Caco-2 (cell line): ENCODE results near the gene TDRKH. TPM values are rescaled to one million over a fixed set of nuclear protein-coding genes. Genes with fewer than 3 reads are reported as not detected.
A peak's percentile ranks its signal among the peaks of the same experiment; 100 is the strongest.

Experiments
- BruUV-seq: library from RNA; stranded (reverse); fragments of 400-500 nt; replicated peaks from 2 replicates; lab custom pipeline; 2021; lab: Mats Ljungman, UMichigan
- CTCF ChIA-PET: fragments of 300-600 bp; sonication (Branson Sonifier 250); formaldehyde crosslinking; loops from one replicate; lab custom pipeline; 2022; ENCODE audit warnings: antibody characterized with exemption; lab: Charles Lee
- POLR2A ChIA-PET: fragments of 300-600 bp; sonication (Branson Sonifier 250); formaldehyde crosslinking; loops from one replicate; lab custom pipeline; 2022; ENCODE audit warnings: antibody characterized with exemption; lab: Charles Lee
- DNase-seq, 2 experiments: peaks; one replicate each; pipeline versions ENCODE4 v3.0.0 to v3.0.0-alpha.2; 2020 to 2022
- H3K27me3 ChIP-seq: replicated peaks from 2 replicates; pipeline ENCODE4 v1.6.0; 2011; ENCODE audit warnings: low read length; ENCODE audit not compliant: control insufficient read depth, insufficient read depth
- H3K36me3 ChIP-seq: 2 replicates; pipeline ENCODE4 v1.5.1; 2011; ENCODE audit warnings: low read length; ENCODE audit not compliant: control insufficient read depth, insufficient read depth
- H3K4me1 ChIP-seq: fragments of 250-450 bp; sonication (Bioruptor Pico); 2 replicates; pipeline ENCODE4 v1.5.1; 2020; ENCODE audit warnings: mild to moderate bottlenecking
- H3K4me3 ChIP-seq: 2 replicates; pipeline ENCODE4 v1.5.1; 2011; ENCODE audit warnings: low read depth, mild to moderate bottlenecking, control low read depth, low read length
- H3K9me3 ChIP-seq: fragments of 250-450 bp; sonication (Bioruptor Pico); 2 replicates; pipeline ENCODE4 v1.5.1; 2020; ENCODE audit warnings: mild to moderate bottlenecking, moderate library complexity
- H3K27ac Mint-ChIP-seq: one replicate; pipeline ENCODE4 v1.8.0; 2022; ENCODE audit warnings: mixed read lengths; ENCODE audit not compliant: unreplicated experiment
- H3K27me3 Mint-ChIP-seq: one replicate; pipeline ENCODE4 v1.8.0; 2022; ENCODE audit warnings: mixed read lengths; ENCODE audit not compliant: insufficient read depth, unreplicated experiment
- H3K36me3 Mint-ChIP-seq: one replicate; pipeline ENCODE4 v1.8.0; 2022; ENCODE audit warnings: mild to moderate bottlenecking, mixed read lengths; ENCODE audit not compliant: insufficient read depth, unreplicated experiment
- H3K4me1 Mint-ChIP-seq: one replicate; pipeline ENCODE4 v1.8.0; 2022; ENCODE audit warnings: low read depth, mixed read lengths; ENCODE audit not compliant: unreplicated experiment
- H3K4me3 Mint-ChIP-seq: one replicate; pipeline ENCODE4 v1.8.0; 2022; ENCODE audit warnings: mild to moderate bottlenecking, moderate library complexity, mixed read lengths; ENCODE audit not compliant: unreplicated experiment
- H3K9me3 Mint-ChIP-seq: one replicate; pipeline ENCODE4 v1.8.0; 2022; ENCODE audit warnings: mixed read lengths; ENCODE audit not compliant: unreplicated experiment
- intact Hi-C: fragments of 100-400 bp; cut with micrococcal nuclease; formaldehyde crosslinking; loops from one replicate; pipeline ENCODE4 v1.10.0; 2022; ENCODE audit not compliant: unreplicated experiment
- total RNA-seq: library from RNA; stranded (reverse); gene quantifications from 2 replicates; pipeline ENCODE4 v1.2.3, GENCODE V29; 2022
- TF ChIP-seq, protein P1 (sequence below), 2 experiments: fragments of 200-600 bp in 1 of 2; IDR thresholded peaks; 1 replicate in 1 of 2; 2 replicates in 1 of 2; pipeline versions ENCODE4 v1.5.1 to v1.8.0; 2011 to 2022; ENCODE audit warnings: antibody characterized with exemption in 1 of 2, control low read depth in 1 of 2, inconsistent platforms in 1 of 2, low read depth in 1 of 2, low read length in 1 of 2, mild to moderate bottlenecking in 1 of 2, moderate library complexity in 1 of 2; ENCODE audit not compliant: insufficient read depth in 1 of 2, severe bottlenecking in 1 of 2, unreplicated experiment in 1 of 2

Gene TDRKH
- total RNA-seq, 1 experiment from 2014 or later, result 15.0 TPM

GRCh38 chr1:151728151-151729054, 61.9 kb downstream of the TDRKH start:
- CTCF ChIA-PET, result no interaction called here
- intact Hi-C loops, result no loop called here

GRCh38 chr1:151723726-151724370, 66.5 kb downstream of the TDRKH start:
- no peaks in the 10 kb centered on the region for H3K36me3 Mint-ChIP-seq
- no TSS peak for BruUV-seq
- Histone ChIP-seq H3K4me3 (no peak overlapping the region), H3K4me1 (peaks cover 35% of the 10 kb centered on the region), H3K27me3 (no peaks in the 10 kb centered on the region), H3K9me3 (no peaks in the 10 kb centered on the region), H3K36me3 (no peaks in the 10 kb centered on the region)
- POLR2A ChIA-PET, result interaction anchor here (0.8 kb wide), 1 partner anchor 184 kb away, joined by 3 read pairs; no protein-coding TSS in a partner anchor
- H3K4me3 Mint-ChIP-seq, result peak overlapping the region; percentile 15
- no peak overlapping the region for H3K27ac Mint-ChIP-seq
- TF ChIP-seq, protein P1, sequence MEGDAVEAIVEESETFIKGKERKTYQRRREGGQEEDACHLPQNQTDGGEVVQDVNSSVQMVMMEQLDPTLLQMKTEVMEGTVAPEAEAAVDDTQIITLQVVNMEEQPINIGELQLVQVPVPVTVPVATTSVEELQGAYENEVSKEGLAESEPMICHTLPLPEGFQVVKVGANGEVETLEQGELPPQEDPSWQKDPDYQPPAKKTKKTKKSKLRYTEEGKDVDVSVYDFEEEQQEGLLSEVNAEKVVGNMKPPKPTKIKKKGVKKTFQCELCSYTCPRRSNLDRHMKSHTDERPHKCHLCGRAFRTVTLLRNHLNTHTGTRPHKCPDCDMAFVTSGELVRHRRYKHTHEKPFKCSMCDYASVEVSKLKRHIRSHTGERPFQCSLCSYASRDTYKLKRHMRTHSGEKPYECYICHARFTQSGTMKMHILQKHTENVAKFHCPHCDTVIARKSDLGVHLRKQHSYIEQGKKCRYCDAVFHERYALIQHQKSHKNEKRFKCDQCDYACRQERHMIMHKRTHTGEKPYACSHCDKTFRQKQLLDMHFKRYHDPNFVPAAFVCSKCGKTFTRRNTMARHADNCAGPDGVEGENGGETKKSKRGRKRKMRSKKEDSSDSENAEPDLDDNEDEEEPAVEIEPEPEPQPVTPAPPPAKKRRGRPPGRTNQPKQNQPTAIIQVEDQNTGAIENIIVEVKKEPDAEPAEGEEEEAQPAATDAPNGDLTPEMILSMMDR (IDR thresholded peaks at IDR 0.05; ENCODE audit: insufficient read depth in 1 of 2, low read depth in 1 of 2, low read length in 1 of 2, severe bottlenecking in 1 of 2, unreplicated experiment in 1 of 2), result no peak
- intact Hi-C loops, result no loop called here
- CTCF ChIA-PET, result interaction anchor here (0.7 to 1.4 kb wide), 3 partner anchors 8 to 11 kb away, joined by 3 to 7 read pairs (median 4); no protein-coding TSS in a partner anchor
- H3K27me3 Mint-ChIP-seq, result no peaks in the 10 kb centered on the region
- H3K4me1 Mint-ChIP-seq, result peaks cover 16% of the 10 kb centered on the region
- H3K9me3 Mint-ChIP-seq, result no peaks in the 10 kb centered on the region
- no peak for DNase-seq

More at GRCh38 chr1:151728151-151729054, 61.9 kb downstream of the TDRKH start:
- H3K4me1 ChIP-seq, result peaks cover 9% of the 10 kb centered on the region
- H3K27me3 ChIP-seq, result no peaks in the 10 kb centered on the region
- H3K27ac Mint-ChIP-seq, result no peak overlapping the region
- no peaks in the 10 kb centered on the region for H3K36me3 ChIP-seq
- H3K36me3 Mint-ChIP-seq, result no peaks in the 10 kb centered on the region
- no peaks in the 10 kb centered on the region for H3K27me3 Mint-ChIP-seq
- no peaks in the 10 kb centered on the region for H3K9me3 ChIP-seq
- peaks cover 16% of the 10 kb centered on the region for H3K4me1 Mint-ChIP-seq
- no peaks in the 10 kb centered on the region for H3K9me3 Mint-ChIP-seq
- no TSS peak for BruUV-seq
- POLR2A ChIA-PET, result interaction anchor here (0.6 kb wide), 1 partner anchor 154 kb away, joined by 3 read pairs; no protein-coding TSS in a partner anchor
- H3K4me3 Mint-ChIP-seq, result no peak overlapping the region
- H3K4me3 ChIP-seq, result no peak overlapping the region
- no peak for DNase-seq
- TF ChIP-seq, protein P1 (IDR thresholded peaks at IDR 0.05; ENCODE audit: insufficient read depth in 1 of 2, low read depth in 1 of 2, low read length in 1 of 2, severe bottlenecking in 1 of 2, unreplicated experiment in 1 of 2), result no peak

Other genes with a start within 250 kb of the TDRKH start
- 47.2 and 47.4 TPM in 2 replicates for gene SNX27, start 178.4 kb downstream of the TDRKH start, total RNA-seq
- gene CELF3, start 73.7 kb downstream of the TDRKH start, total RNA-seq, result 0.27 and 1.1 TPM in 2 replicates
- gene RIIAD1, start 69.0 kb downstream of the TDRKH start, total RNA-seq, result 0.88 and 1.0 TPM in 2 replicates
- 122 and 131 TPM in 2 replicates for gene MRPL9, start 27.0 kb downstream of the TDRKH start, total RNA-seq
- not detected in 2 replicates for gene LINGO4, start 14.9 kb upstream of the TDRKH start, total RNA-seq
- not detected in 2 replicates for gene RORC, start 41.3 kb upstream of the TDRKH start, total RNA-seq
- 0.23 and 0.60 TPM in 2 replicates for gene C2CD4D, start 49.3 kb upstream of the TDRKH start, total RNA-seq
- not detected in 2 replicates for gene THEM5, start 63.2 kb upstream of the TDRKH start, total RNA-seq
- gene THEM4, start 119.0 kb upstream of the TDRKH start, total RNA-seq, result 7.1 and 9.5 TPM in 2 replicates
- gene S100A10, start 203.4 kb upstream of the TDRKH start, total RNA-seq, result 2,143 and 2,154 TPM in 2 replicates
- 364 and 408 TPM in 2 replicates for gene S100A11, start 246.5 kb upstream of the TDRKH start, total RNA-seq